RPMI7951 (cell line): ENCODE measurements around the gene PSMA1. TPM values are rescaled to one million over a fixed set of nuclear protein-coding genes. Genes with fewer than 3 reads are reported as not detected.

Source experiments
- DNase-seq: peaks from one replicate; pipeline ENCODE4 v3.0.0-alpha.2; 2012; ENCODE audit warnings: low read depth
- total RNA-seq: library from RNA; depleted of rRNA; stranded (reverse); fragments of >200 nt; shearing (Covaris generic); gene quantifications from 2 replicates; pipeline ENCODE4 v1.2.3, GENCODE V29; 2014

Gene PSMA1
- total RNA-seq, 1 experiment from 2014 or later: 296 TPM

- DNase-seq: no peak
These were observed 9.8 kb upstream of the PSMA1 start for GRCh38 chr11:14529951-14530350.

DNA sequence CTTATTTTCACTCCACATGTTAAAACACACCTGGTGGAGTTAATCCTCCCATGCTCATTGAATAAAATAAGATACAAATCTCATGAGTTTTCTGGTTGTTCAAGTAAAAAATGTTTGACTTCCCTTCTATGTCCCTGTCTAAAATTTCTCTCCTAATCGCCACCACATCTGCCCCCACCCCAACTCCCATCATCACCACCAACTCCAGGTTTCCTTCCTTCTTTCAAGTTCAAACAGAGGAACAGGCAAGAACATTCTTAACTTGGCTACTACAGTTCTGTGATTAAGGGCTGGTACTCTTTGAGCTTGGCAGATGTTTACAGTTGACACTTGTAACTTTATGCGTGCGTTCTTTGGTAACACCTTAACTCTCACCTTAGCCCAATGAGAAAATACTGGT lies 9.1 kb upstream of the PSMA1 start:
- DNase-seq: no peak

GRCh38 chr11:14522801-14523200 lies 2.6 kb upstream of the PSMA1 start:
- no peak for DNase-seq

GRCh38 chr11:14522245-14522644 lies 2.1 kb upstream of the PSMA1 start:
- no peak for DNase-seq

DNA sequence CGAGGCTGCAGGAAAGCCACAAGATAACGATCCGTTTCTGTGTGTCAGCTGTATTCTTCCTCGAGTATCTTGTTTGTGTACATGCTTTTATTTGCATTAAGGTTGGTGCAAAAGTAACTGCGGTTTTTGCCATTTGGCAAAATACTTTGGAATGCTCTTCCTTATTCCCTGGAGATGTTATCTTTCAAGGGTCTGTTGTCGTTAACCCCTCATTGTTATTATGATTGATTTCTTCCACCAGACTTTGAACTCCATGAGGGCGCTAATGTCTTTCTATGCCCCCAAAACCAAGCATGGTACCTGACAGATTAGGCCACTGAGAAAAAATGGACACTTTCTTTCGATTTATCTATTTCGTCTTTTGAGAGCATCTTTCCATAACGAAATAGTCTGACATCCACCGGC lies 563 bp upstream of the PSMA1 start:
- no peak for DNase-seq

DNA sequence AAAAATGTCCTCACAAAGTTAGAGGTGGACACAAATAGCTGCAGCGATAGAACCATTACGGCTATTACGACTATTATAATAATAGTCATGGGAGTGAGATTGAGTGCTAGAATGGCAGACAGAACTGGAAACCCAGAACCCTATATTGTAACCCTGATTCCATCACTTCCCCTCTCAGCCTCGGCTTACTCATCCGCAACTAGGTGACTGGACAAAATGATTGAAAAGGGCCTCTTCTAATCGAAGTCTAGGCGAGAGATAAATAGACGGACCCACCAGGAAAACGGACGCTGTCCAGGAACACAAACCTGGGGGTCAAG lies 629 bp downstream of the PSMA1 start:
- peak; percentile 7 for DNase-seq

DNA sequence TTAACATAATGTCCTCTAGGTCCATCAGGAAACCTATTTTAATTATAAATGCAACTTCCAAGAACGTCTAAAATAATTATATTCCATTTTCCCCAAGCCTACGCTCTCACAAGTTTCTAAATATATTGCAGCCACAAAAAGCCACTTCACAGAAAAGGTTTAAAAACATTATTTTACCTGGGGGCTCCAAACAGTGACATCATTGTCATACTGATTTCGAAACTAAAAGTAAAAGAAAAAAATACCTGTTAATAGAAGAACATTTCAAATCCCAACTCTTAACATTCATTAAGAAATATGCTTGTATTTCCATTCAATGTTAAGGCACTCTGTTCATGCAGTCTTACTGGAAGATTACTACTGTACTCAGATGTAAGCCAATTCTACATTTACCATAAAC lies 1.4 kb downstream of the PSMA1 start:
- DNase-seq: no peak

GRCh38 chr11:14513800-14514199 lies 6.4 kb downstream of the PSMA1 start:
- DNase-seq: no peak

- DNase-seq: no peak
These were observed 13.7 kb downstream of the PSMA1 start for GRCh38 chr11:14506532-14506931.

DNA sequence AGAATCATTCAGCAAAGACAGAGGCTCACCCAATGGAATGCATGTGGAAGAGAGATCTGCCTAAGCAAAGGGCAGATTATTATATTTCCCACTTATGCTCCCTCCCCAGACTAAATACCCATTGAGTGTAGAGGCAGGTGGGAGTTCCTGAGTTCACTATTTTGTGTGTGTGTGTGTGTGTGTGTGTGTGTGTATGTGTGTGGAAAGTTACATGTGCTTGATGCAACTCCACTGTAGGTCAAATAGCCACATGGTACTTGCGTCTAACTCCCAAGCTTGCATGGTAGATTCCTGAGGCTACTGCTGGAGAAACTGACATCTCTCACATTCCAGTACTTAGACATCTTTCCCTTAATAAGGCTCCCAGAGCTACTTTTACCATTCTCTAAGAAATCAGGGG lies 17.2 kb downstream of the PSMA1 start:
- DNase-seq: no peak

- no peak for DNase-seq
These were observed 18.1 kb downstream of the PSMA1 start for GRCh38 chr11:14502039-14502438.

DNA sequence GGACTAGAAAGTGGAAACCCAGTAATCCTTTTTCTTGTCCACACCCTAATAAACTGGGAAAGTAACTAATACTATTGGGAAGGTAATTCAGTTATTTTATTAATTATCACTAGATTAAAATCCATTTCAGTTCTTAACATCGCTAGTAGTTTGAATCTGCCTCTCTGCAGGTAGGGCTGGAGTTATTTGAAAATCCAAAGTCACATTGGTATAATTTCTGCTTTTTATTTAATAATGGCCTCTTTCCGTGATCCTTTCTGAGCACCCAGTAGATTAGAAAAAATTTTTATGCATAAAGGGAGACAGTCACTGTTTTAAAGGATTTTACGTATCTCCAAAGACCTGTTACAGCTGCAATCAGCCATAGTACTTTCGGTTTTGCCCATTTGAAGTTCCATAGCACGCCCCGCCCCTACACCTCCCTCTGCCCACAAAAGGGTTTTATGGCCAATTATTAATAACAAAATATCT lies 20.0 kb downstream of the PSMA1 start:
- peak; percentile 58 for DNase-seq

GRCh38 chr11:14499560-14500180 lies 20.5 kb downstream of the PSMA1 start, which contains the start of gene COPB1:
TSS of gene COPB1 (minus strand) at chr11:14499811. CDS start at chr11:14498928, 883 bp downstream.
- peak; percentile 89 for DNase-seq

- peak; percentile 11 for DNase-seq
These were observed 21.0 kb downstream of the PSMA1 start for GRCh38 chr11:14499178-14499559.

- no peak for DNase-seq
These were observed 39.5 kb downstream of the PSMA1 start for GRCh38 chr11:14480716-14481115.

GRCh38 chr11:14471127-14471526 lies 49.1 kb downstream of the PSMA1 start:
- DNase-seq: no peak

DNA sequence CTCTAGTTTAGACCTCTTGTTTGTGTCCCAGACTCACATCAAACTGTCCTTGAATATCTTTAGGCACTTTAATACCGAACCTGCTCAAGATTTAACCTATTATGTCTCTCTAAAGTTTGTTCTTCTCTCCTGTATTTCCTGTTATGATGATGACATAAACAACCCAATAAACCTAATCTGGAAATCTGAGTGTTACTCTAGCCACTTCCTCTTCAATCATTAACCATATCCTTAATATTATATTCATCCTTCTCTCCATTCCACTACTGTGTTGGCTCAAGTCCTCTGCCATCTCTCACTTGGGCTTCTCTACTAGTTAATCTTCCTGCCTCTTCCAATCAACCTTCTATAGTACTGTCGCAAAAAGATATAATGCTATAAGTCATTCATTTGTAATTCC lies 56.6 kb downstream of the PSMA1 start:
- no peak for DNase-seq

DNA sequence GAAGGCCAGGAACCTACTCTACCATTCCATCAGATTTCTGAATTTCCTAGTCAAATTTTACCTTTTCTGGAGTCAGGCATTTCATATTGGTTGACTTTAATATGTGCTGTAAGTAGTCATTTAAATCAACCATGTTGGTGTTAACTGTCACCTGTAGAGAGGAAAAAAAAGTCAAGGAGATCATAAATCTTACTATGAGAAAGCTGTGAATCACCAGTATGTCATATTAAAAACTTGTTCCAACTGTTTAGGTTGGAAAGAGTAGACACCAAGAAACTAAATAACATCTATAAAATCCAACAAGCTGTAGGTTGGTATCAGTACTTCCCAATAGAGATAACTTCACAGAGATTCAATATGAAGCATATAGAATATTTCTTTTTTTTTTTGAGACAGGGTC lies 60.0 kb downstream of the PSMA1 start:
- DNase-seq: no peak

DNA sequence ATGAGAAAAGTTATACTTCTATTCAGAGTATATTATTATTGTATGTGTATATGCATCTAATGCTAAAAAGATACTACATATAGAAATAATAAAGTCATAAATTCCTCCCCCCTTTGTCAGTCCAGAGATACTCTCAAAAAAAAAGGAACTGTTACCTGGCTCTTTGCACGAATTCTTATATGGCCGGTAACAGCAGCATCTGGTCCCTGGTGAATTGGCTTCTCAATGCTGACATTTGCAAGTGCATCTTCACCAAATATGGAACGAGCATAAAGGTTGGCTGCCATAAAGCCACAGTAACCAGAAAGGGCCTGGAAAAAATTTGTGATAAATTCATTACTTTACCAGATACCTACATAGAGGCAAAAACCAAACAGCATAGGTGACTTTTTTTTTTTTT lies 61.8 kb downstream of the PSMA1 start:
- DNase-seq: no peak

GRCh38 chr11:14455648-14456430 lies 64.3 kb downstream of the PSMA1 start:
- no peak for DNase-seq
